ENCODE measurements around the gene ERH. TPM values are rescaled to one million over a fixed set of nuclear protein-coding genes. Genes with fewer than 3 reads are reported as not detected.

The ERH gene
- total RNA-seq, 2 experiments from 2014 or later, result 435 to 498 TPM

DNA sequence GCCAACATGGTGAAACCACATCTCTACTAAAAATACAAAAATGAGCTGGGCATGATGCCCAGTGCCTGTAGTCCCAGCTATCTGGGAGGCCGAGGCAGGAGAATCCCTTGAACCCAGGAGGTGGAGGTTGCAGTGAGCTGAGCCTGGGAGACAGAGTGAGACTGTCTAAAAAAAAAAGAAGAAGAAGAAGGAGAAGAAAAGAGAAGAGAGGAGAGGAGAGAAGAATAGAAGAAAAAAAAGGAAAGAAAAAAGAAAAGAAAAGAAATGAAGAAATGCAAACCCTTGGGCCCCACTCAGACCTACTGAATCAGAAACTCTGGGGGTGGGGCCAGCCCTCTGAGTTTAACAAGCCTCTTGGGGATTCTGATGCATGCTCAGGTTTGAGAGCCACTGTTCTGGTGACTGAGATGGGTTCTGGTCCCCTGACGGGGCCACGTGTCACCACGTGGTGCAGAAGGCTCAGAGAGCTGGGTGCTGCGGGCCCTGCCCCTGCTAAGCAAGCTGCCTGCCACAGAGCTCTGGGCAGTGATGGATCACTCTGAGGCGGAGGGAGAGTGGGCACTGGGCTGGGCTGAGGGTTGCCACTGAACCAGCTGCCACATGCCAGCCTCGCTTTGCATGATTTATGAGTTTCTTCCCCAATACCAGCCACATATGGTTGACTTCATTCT, 37.5 kb downstream of the ERH start:
- Histone ChIP-seq H3K79me2 (ENCODE audit: insufficient read depth, low read depth, low read length) (no peaks in the 10 kb centered on the region), H3K4me1 (ENCODE audit: insufficient read depth, low read length, poor library complexity, severe bottlenecking) (peaks cover 13% of the 10 kb centered on the region), H3K9me3 (ENCODE audit: low read length) (no peaks in the 10 kb centered on the region), H2AFZ (ENCODE audit: low read length) (peak overlapping the region; percentile 11; the same call in 1 of the 2 replicates), H3K27ac (ENCODE audit: low read depth, low read length, poor library complexity, severe bottlenecking) (no peak overlapping the region), H3K9me2 (ENCODE audit: insufficient read depth, low read length) (no peaks in the 10 kb centered on the region), H3K36me3 (ENCODE audit: insufficient read depth, low read length) (no peaks in the 10 kb centered on the region), H4K20me1 (ENCODE audit: insufficient read depth, low read length) (no peaks in the 10 kb centered on the region), H3K4me3 (ENCODE audit: low read depth, low read length, poor library complexity, severe bottlenecking) (no peak overlapping the region), H3K4me2 (ENCODE audit: low read length) (no peak overlapping the region)
- CTCF ChIA-PET (ENCODE audit: unreplicated experiment), result interaction anchor here (0.6 kb wide), 1 partner anchor 221 kb away, joined by 3 read pairs; no protein-coding TSS in a partner anchor
- TF ChIP-seq, protein P1, sequence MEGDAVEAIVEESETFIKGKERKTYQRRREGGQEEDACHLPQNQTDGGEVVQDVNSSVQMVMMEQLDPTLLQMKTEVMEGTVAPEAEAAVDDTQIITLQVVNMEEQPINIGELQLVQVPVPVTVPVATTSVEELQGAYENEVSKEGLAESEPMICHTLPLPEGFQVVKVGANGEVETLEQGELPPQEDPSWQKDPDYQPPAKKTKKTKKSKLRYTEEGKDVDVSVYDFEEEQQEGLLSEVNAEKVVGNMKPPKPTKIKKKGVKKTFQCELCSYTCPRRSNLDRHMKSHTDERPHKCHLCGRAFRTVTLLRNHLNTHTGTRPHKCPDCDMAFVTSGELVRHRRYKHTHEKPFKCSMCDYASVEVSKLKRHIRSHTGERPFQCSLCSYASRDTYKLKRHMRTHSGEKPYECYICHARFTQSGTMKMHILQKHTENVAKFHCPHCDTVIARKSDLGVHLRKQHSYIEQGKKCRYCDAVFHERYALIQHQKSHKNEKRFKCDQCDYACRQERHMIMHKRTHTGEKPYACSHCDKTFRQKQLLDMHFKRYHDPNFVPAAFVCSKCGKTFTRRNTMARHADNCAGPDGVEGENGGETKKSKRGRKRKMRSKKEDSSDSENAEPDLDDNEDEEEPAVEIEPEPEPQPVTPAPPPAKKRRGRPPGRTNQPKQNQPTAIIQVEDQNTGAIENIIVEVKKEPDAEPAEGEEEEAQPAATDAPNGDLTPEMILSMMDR (conservative IDR thresholded peaks at IDR 0.05; ENCODE audit: low read length), result no peak
- TF ChIP-seq EZH2phosphoT487 (IDR thresholded peaks at IDR 0.05; ENCODE audit: borderline replicate concordance, low read depth, low read length), result no peak
- POLR2A ChIA-PET, result interaction anchor here (0.7 kb wide), 1 partner anchor 248 kb away, joined by 3 read pairs; no protein-coding TSS in a partner anchor
- BruUV-seq (replicated peaks), result no TSS peak
- peak; percentile 54 for DNase-seq (ENCODE audit: low spot score)
- intact Hi-C loops (cut with micrococcal nuclease; ENCODE audit: unreplicated experiment), result no loop called here

DNA sequence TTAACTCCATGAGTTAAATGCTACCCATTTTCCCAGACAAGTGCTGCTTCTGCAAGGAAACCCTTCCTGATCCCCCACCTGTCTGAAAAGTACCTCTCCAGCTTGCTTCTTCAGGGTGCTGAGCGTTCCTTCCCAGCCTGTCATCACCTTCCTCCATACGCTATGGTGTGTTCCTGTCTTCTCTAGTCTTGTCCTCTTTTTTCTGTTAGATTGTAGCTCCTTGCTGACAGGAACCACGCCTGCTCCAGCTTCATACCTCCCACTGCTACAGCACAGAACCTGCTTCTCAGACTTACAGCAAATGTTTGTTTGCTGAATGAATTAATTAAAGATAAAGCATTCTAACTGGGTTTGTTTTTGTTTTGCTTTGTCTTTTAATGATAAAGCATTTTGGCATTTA, 39.1 kb downstream of the ERH start:
- Histone ChIP-seq H3K4me3 (ENCODE audit: low read depth, low read length, poor library complexity, severe bottlenecking) (no peak overlapping the region), H2AFZ (ENCODE audit: low read length) (no peak overlapping the region), H3K79me2 (ENCODE audit: insufficient read depth, low read depth, low read length) (no peaks in the 10 kb centered on the region), H3K36me3 (ENCODE audit: insufficient read depth, low read length) (no peaks in the 10 kb centered on the region), H3K4me1 (ENCODE audit: insufficient read depth, low read length, poor library complexity, severe bottlenecking) (peaks cover 29% of the 10 kb centered on the region), H3K9me2 (ENCODE audit: insufficient read depth, low read length) (no peaks in the 10 kb centered on the region), H3K9me3 (ENCODE audit: low read length) (no peaks in the 10 kb centered on the region), H3K27ac (ENCODE audit: low read depth, low read length, poor library complexity, severe bottlenecking) (no peak overlapping the region), H3K4me2 (ENCODE audit: low read length) (no peak overlapping the region), H4K20me1 (ENCODE audit: insufficient read depth, low read length) (no peaks in the 10 kb centered on the region)
- no peak for TF ChIP-seq EZH2phosphoT487 (IDR thresholded peaks at IDR 0.05; ENCODE audit: borderline replicate concordance, low read depth, low read length)
- CTCF ChIA-PET (ENCODE audit: unreplicated experiment), result no interaction called here
- intact Hi-C loops (cut with micrococcal nuclease; ENCODE audit: unreplicated experiment), result no loop called here
- BruUV-seq (replicated peaks), result no TSS peak
- POLR2A ChIA-PET, result interaction anchor here (1.1 to 1.4 kb wide), 2 partner anchors 28 to 83 kb away, joined by 3 read pairs; no protein-coding TSS in a partner anchor
- DNase-seq (ENCODE audit: low spot score), result no peak

DNA sequence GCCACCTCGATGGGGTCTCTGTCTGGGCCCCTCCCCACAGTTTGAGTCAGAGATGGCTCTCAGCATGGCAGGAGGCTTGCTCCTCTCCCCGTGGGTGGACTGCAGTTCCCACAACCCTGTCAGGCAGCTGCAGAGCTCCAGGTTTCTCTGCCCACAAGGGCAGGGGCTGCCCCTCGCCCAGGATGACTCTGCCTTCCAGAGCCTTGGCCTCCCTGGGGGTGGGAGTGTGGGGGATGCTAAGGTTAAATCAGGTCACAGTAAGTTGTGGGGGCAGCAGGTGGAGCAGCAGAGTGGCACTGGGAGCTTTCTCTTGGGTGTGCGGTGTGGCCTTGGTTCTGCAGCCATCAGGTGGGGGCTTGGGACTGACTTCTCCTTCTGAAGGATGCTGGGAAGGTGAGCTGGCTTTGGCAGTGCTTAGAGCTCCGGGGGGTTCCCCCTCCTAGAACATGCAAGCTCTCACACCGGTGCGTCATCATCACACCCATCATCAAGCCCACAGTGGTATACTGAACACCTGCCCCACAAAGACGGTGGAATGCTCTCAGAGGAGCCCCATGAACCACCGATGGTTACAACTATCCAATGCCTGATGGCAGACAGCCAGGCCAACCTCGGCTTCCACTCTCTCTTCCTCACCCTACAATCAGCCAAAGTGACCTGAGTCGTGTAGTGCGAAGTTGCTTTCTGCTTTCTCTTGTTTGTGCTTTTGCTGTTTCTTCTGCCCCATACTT, 39.7 kb downstream of the ERH start:
- DNase-seq (ENCODE audit: low spot score), result no peak
- Histone ChIP-seq H3K9me3 (ENCODE audit: low read length) (no peaks in the 10 kb centered on the region), H3K27ac (ENCODE audit: low read depth, low read length, poor library complexity, severe bottlenecking) (no peak overlapping the region), H3K9me2 (ENCODE audit: insufficient read depth, low read length) (no peaks in the 10 kb centered on the region), H3K4me2 (ENCODE audit: low read length) (no peak overlapping the region), H3K79me2 (ENCODE audit: insufficient read depth, low read depth, low read length) (no peaks in the 10 kb centered on the region), H3K36me3 (ENCODE audit: insufficient read depth, low read length) (no peaks in the 10 kb centered on the region), H4K20me1 (ENCODE audit: insufficient read depth, low read length) (no peaks in the 10 kb centered on the region), H3K4me3 (ENCODE audit: low read depth, low read length, poor library complexity, severe bottlenecking) (no peak overlapping the region), H3K4me1 (ENCODE audit: insufficient read depth, low read length, poor library complexity, severe bottlenecking) (peaks cover 33% of the 10 kb centered on the region), H2AFZ (ENCODE audit: low read length) (no peak overlapping the region)
- ChIA-PET POLR2A (interaction anchor here (0.5 to 1.0 kb wide), 2 partner anchors 8 to 1949 kb away, joined by 3 read pairs; no protein-coding TSS in a partner anchor), CTCF (ENCODE audit: unreplicated experiment) (no interaction called here)
- BruUV-seq (replicated peaks), result no TSS peak
- TF ChIP-seq, protein P1 (conservative IDR thresholded peaks at IDR 0.05; ENCODE audit: low read length), result no peak
- no peak for TF ChIP-seq EZH2phosphoT487 (IDR thresholded peaks at IDR 0.05; ENCODE audit: borderline replicate concordance, low read depth, low read length)
- intact Hi-C loops (cut with micrococcal nuclease; ENCODE audit: unreplicated experiment), result no loop called here

Measured in OCI-LY7 (cell line).